DOHH2 (cell line): ENCODE results near the gene FAXC.

Experiments used
- H3F3A ChIP-seq: fragments of 200-600 bp; sonication (generic), shearing (Covaris generic); 2 replicates; pipeline ENCODE4 v1.6.0; 2016; ENCODE audit warnings: antibody characterized with exemption, mild to moderate bottlenecking; ENCODE audit not compliant: control insufficient read depth, insufficient read depth
- H3K27ac ChIP-seq: fragments of 200-600 bp; sonication (generic); 2 replicates; pipeline ENCODE4 v1.5.1; 2014; ENCODE audit warnings: low read depth, mild to moderate bottlenecking, low read length, moderate library complexity
- H3K27me3 ChIP-seq: fragments of 200-600 bp; sonication (generic); 2 replicates; pipeline ENCODE4 v1.6.1; 2014; ENCODE audit warnings: mild to moderate bottlenecking, low read length, mixed read lengths; ENCODE audit not compliant: control insufficient read depth
- H3K36me3 ChIP-seq: fragments of 200-600 bp; sonication (generic); 2 replicates; pipeline ENCODE4 v1.6.1; 2014; ENCODE audit warnings: mild to moderate bottlenecking, low read length, moderate library complexity, mixed read lengths; ENCODE audit not compliant: control insufficient read depth
- H3K4me1 ChIP-seq: fragments of 200-600 bp; sonication (generic); 2 replicates; pipeline ENCODE4 v1.6.1; 2014; ENCODE audit warnings: mild to moderate bottlenecking, low read length, mixed read lengths; ENCODE audit not compliant: control insufficient read depth
- H3K4me2 ChIP-seq: fragments of 200-600 bp; sonication (generic); 2 replicates; pipeline ENCODE4 v1.6.0; 2014; ENCODE audit warnings: mild to moderate bottlenecking, low read length, moderate library complexity
- H3K4me3 ChIP-seq: fragments of 200-600 bp; sonication (generic); 2 replicates; pipeline ENCODE4 v1.5.1; 2014; ENCODE audit warnings: mild to moderate bottlenecking, low read length, mixed read lengths
- H3K79me2 ChIP-seq: fragments of 200-600 bp; sonication (generic); 2 replicates; pipeline ENCODE4 v1.6.1; 2014; ENCODE audit warnings: mild to moderate bottlenecking, low read length, mixed read lengths; ENCODE audit not compliant: control insufficient read depth
- H3K9me2 ChIP-seq: fragments of 200-600 bp; sonication (generic); replicated peaks from 2 replicates; pipeline ENCODE4 v1.6.1; 2014; ENCODE audit warnings: mild to moderate bottlenecking, low read length, mixed read lengths; ENCODE audit not compliant: control insufficient read depth
- H3K9me3 ChIP-seq: fragments of 200-600 bp; sonication (generic); 2 replicates; pipeline ENCODE4 v1.6.1; 2014; ENCODE audit warnings: antibody characterized with exemption, low read length, mixed read lengths; ENCODE audit not compliant: control insufficient read depth, insufficient read depth
- H4K20me1 ChIP-seq: fragments of 200-600 bp; sonication (generic); 2 replicates; pipeline ENCODE4 v1.6.0; 2014; ENCODE audit warnings: low read depth, mild to moderate bottlenecking, antibody characterized with exemption, low read length, moderate library complexity; ENCODE audit not compliant: control insufficient read depth, insufficient read depth
- CTCF ChIP-seq: fragments of 200-600 bp; sonication (generic); IDR thresholded peaks from one replicate; pipeline ENCODE4 v1.5.1; 2014; ENCODE audit warnings: antibody characterized with exemption, mild to moderate bottlenecking, low read depth, low read length; ENCODE audit not compliant: poor library complexity, severe bottlenecking
- EZH2phosphoT487 ChIP-seq: fragments of 200-600 bp; sonication (generic); IDR thresholded peaks from 2 replicates; pipeline ENCODE4 v1.6.1; 2017; ENCODE audit warnings: borderline replicate concordance, mild to moderate bottlenecking, antibody characterized with exemption, low read length, moderate library complexity, mixed read lengths

FAXC gene

GRCh38 chr6:99312354-99312753, 37.1 kb downstream of the FAXC start:
- Histone ChIP-seq H3K27me3 (no peaks in the 10 kb centered on the region), H3K9me2 (no peaks in the 10 kb centered on the region), H3F3A (no peaks in the 10 kb centered on the region), H3K36me3 (no peaks in the 10 kb centered on the region), H3K4me3 (no peak overlapping the region), H3K79me2 (no peaks in the 10 kb centered on the region), H4K20me1 (no peaks in the 10 kb centered on the region), H3K9me3 (no peaks in the 10 kb centered on the region), H3K4me2 (no peak overlapping the region), H3K4me1 (no peaks in the 10 kb centered on the region), H3K27ac (no peak overlapping the region)
- no peak for TF ChIP-seq EZH2phosphoT487
- no peak for TF ChIP-seq CTCF

GRCh38 chr6:99310553-99310952, 38.9 kb downstream of the FAXC start:
- H3K27me3 ChIP-seq = no peaks in the 10 kb centered on the region; the same call in 1 of the 2 replicates
- no peak overlapping the region for H3K4me2 ChIP-seq
- no peak overlapping the region for H3K27ac ChIP-seq
- H3K79me2 ChIP-seq = no peaks in the 10 kb centered on the region
- no peak overlapping the region for H3K4me3 ChIP-seq
- H3K9me2 ChIP-seq = no peaks in the 10 kb centered on the region
- no peaks in the 10 kb centered on the region for H3K36me3 ChIP-seq
- H4K20me1 ChIP-seq = no peaks in the 10 kb centered on the region
- no peaks in the 10 kb centered on the region for H3K9me3 ChIP-seq
- no peaks in the 10 kb centered on the region for H3K4me1 ChIP-seq
- H3F3A ChIP-seq = no peaks in the 10 kb centered on the region
- TF ChIP-seq CTCF (no peak), EZH2phosphoT487 (no peak)

GRCh38 chr6:99309557-99309956, 39.9 kb downstream of the FAXC start:
- no peaks in the 10 kb centered on the region for H3K9me3 ChIP-seq
- H4K20me1 ChIP-seq = no peaks in the 10 kb centered on the region
- no peaks in the 10 kb centered on the region for H3F3A ChIP-seq
- H3K36me3 ChIP-seq = no peaks in the 10 kb centered on the region
- H3K9me2 ChIP-seq = no peaks in the 10 kb centered on the region
- H3K27me3 ChIP-seq = no peaks in the 10 kb centered on the region; the same call in none of the 2 replicates
- H3K4me1 ChIP-seq = no peaks in the 10 kb centered on the region
- H3K27ac ChIP-seq = no peak overlapping the region
- H3K79me2 ChIP-seq = no peaks in the 10 kb centered on the region
- TF ChIP-seq EZH2phosphoT487 (no peak), CTCF (no peak)
- no peak overlapping the region for H3K4me2 ChIP-seq
- no peak overlapping the region for H3K4me3 ChIP-seq
